Measurements from ENCODE around the gene ZCCHC2.

GRCh38 chr18:62509779-62510178, 13.0 kb upstream of the ZCCHC2 start:
- TF ChIP-seq, protein P1, sequence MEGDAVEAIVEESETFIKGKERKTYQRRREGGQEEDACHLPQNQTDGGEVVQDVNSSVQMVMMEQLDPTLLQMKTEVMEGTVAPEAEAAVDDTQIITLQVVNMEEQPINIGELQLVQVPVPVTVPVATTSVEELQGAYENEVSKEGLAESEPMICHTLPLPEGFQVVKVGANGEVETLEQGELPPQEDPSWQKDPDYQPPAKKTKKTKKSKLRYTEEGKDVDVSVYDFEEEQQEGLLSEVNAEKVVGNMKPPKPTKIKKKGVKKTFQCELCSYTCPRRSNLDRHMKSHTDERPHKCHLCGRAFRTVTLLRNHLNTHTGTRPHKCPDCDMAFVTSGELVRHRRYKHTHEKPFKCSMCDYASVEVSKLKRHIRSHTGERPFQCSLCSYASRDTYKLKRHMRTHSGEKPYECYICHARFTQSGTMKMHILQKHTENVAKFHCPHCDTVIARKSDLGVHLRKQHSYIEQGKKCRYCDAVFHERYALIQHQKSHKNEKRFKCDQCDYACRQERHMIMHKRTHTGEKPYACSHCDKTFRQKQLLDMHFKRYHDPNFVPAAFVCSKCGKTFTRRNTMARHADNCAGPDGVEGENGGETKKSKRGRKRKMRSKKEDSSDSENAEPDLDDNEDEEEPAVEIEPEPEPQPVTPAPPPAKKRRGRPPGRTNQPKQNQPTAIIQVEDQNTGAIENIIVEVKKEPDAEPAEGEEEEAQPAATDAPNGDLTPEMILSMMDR (IDR thresholded peaks at IDR 0.05) = no peak
- no peak for TF ChIP-seq POLR2A (IDR thresholded peaks at IDR 0.05)

Measured in Peyer's patch (tissue), 4 donors.